ENCODE data around the gene PFN3. TPM values are rescaled to one million over a fixed set of nuclear protein-coding genes. Genes with fewer than 3 reads are reported as not detected.
"Not testable (repeated sequence)": the region's sequence is repeated elsewhere in the genome, so short reads cannot be mapped to it uniquely, and the experiment has no call there.

The PFN3 gene
- total RNA-seq, 1 donor from 2014 or later, result not detected

GRCh38 chr5:177365845-177366527, 34.5 kb downstream of the PFN3 start:
- no peaks in the 10 kb centered on the region for H3K27me3 Mint-ChIP-seq
- peaks cover 31% of the 10 kb centered on the region for H3K36me3 Mint-ChIP-seq (ENCODE audit: low read depth)
- peaks cover 51% of the 10 kb centered on the region for H3K4me1 Mint-ChIP-seq
- H3K9me3 Mint-ChIP-seq, result no peaks in the 10 kb centered on the region
- H3K4me3 Mint-ChIP-seq, result no peak overlapping the region
- no peak overlapping the region for H3K27ac Mint-ChIP-seq
- DNase-seq, result no peak
- intact Hi-C loops (cut with micrococcal nuclease), result loop anchor here (2.0 kb wide), 2 partner anchors 23 to 61 kb away; partner anchors contain the start of gene GRK6

GRCh38 chr5:177364159-177364962, 36.1 kb downstream of the PFN3 start:
- intact Hi-C loops (cut with micrococcal nuclease), result loop anchor here (1.0 to 2.0 kb wide), 3 partner anchors 8 to 62 kb away; partner anchors contain the start of gene GRK6
- peak overlapping the region; percentile 60 for H3K27ac Mint-ChIP-seq
- H3K9me3 Mint-ChIP-seq, result no peaks in the 10 kb centered on the region
- no peaks in the 10 kb centered on the region for H3K27me3 Mint-ChIP-seq
- H3K36me3 Mint-ChIP-seq (ENCODE audit: low read depth), result peaks cover 29% of the 10 kb centered on the region
- H3K4me1 Mint-ChIP-seq, result peaks cover 58% of the 10 kb centered on the region
- DNase-seq, result no peak
- H3K4me3 Mint-ChIP-seq, result peak overlapping the region; percentile 81

- Mint-ChIP-seq H3K4me3 (peak overlapping the region; percentile 81), H3K9me3 (no peaks in the 10 kb centered on the region), H3K27me3 (no peaks in the 10 kb centered on the region), H3K4me1 (peaks cover 59% of the 10 kb centered on the region), H3K27ac (peak overlapping the region; percentile 25), H3K36me3 (ENCODE audit: low read depth) (peaks cover 21% of the 10 kb centered on the region)
- DNase-seq, result no peak
- intact Hi-C loops (cut with micrococcal nuclease), result loop anchor here (1.0 kb wide), 1 partner anchor 12 kb away; the partner anchor contains the start of gene LMAN2
These were observed 36.9 kb downstream of the PFN3 start for GRCh38 chr5:177363565-177363964.

- Mint-ChIP-seq H3K36me3 (ENCODE audit: low read depth) (peaks cover 14% of the 10 kb centered on the region), H3K27ac (peak overlapping the region; percentile 72), H3K27me3 (no peaks in the 10 kb centered on the region), H3K9me3 (no peaks in the 10 kb centered on the region), H3K4me1 (peaks cover 59% of the 10 kb centered on the region), H3K4me3 (peak overlapping the region; percentile 81)
- DNase-seq, result peak; percentile 87
- intact Hi-C loops (cut with micrococcal nuclease), result loop anchor here (1.0 kb wide), 1 partner anchor 12 kb away; the partner anchor contains the start of gene LMAN2
These were observed 37.6 kb downstream of the PFN3 start for GRCh38 chr5:177362610-177363507.

- Mint-ChIP-seq H3K4me1 (peaks cover 64% of the 10 kb centered on the region), H3K36me3 (ENCODE audit: low read depth) (peaks cover 17% of the 10 kb centered on the region), H3K27me3 (no peaks in the 10 kb centered on the region), H3K4me3 (peak overlapping the region; percentile 81), H3K27ac (peak overlapping the region; percentile 72), H3K9me3 (no peaks in the 10 kb centered on the region)
- intact Hi-C loops (cut with micrococcal nuclease), result no loop called here
- DNase-seq, result no peak
These were observed 38.2 kb downstream of the PFN3 start for GRCh38 chr5:177362292-177362609.

- H3K36me3 Mint-ChIP-seq (ENCODE audit: low read depth), result peaks cover 16% of the 10 kb centered on the region
- peak overlapping the region; percentile 72 for H3K27ac Mint-ChIP-seq
- no peaks in the 10 kb centered on the region for H3K9me3 Mint-ChIP-seq
- H3K27me3 Mint-ChIP-seq, result no peaks in the 10 kb centered on the region
- intact Hi-C loops (cut with micrococcal nuclease), result no loop called here
- H3K4me3 Mint-ChIP-seq, result peak overlapping the region; percentile 81
- H3K4me1 Mint-ChIP-seq, result peaks cover 70% of the 10 kb centered on the region
- no peak for DNase-seq
These were observed 38.8 kb downstream of the PFN3 start for GRCh38 chr5:177361418-177362291.

- H3K9me3 Mint-ChIP-seq; H3K27ac Mint-ChIP-seq; H3K27me3 Mint-ChIP-seq; DNase-seq; intact Hi-C loops (cut with micrococcal nuclease); H3K4me3 Mint-ChIP-seq: not testable (repeated sequence)
- Mint-ChIP-seq H3K4me1 (peaks cover 74% of the 10 kb centered on the region), H3K36me3 (ENCODE audit: low read depth) (peaks cover 12% of the 10 kb centered on the region)
These were observed 39.7 kb downstream of the PFN3 start for GRCh38 chr5:177360740-177361139.

- peaks cover 75% of the 10 kb centered on the region for H3K4me1 Mint-ChIP-seq
- peaks cover 10% of the 10 kb centered on the region for H3K36me3 Mint-ChIP-seq (ENCODE audit: low read depth)
- peak overlapping the region; percentile 84 for H3K4me3 Mint-ChIP-seq
- intact Hi-C loops (cut with micrococcal nuclease), result loop anchor here (10.0 kb wide), 1 partner anchor 825 kb away; the partner anchor contains the start of gene RNF44
- no peak overlapping the region for H3K27ac Mint-ChIP-seq
- no peak for DNase-seq
- H3K9me3 Mint-ChIP-seq, result no peaks in the 10 kb centered on the region
- H3K27me3 Mint-ChIP-seq, result no peaks in the 10 kb centered on the region
These were observed 40.6 kb downstream of the PFN3 start for GRCh38 chr5:177359860-177360259.

GRCh38 chr5:177359451-177359851, 41.0 kb downstream of the PFN3 start:
- no peak for DNase-seq
- Mint-ChIP-seq H3K36me3 (ENCODE audit: low read depth) (peaks cover 8% of the 10 kb centered on the region), H3K4me3 (peak overlapping the region; percentile 84), H3K27ac (no peak overlapping the region), H3K27me3 (no peaks in the 10 kb centered on the region), H3K9me3 (peaks cover 3% of the 10 kb centered on the region), H3K4me1 (peaks cover 75% of the 10 kb centered on the region)
- intact Hi-C loops (cut with micrococcal nuclease), result loop anchor here (10.0 kb wide), 1 partner anchor 825 kb away; the partner anchor contains the start of gene RNF44

- Mint-ChIP-seq H3K27ac (peak overlapping the region; percentile 87), H3K4me1 (peaks cover 70% of the 10 kb centered on the region), H3K4me3 (peak overlapping the region; percentile 84), H3K9me3 (peaks cover 6% of the 10 kb centered on the region), H3K36me3 (ENCODE audit: low read depth) (peaks cover 8% of the 10 kb centered on the region), H3K27me3 (no peaks in the 10 kb centered on the region)
- intact Hi-C loops (cut with micrococcal nuclease), result loop anchor here (10.0 kb wide), 1 partner anchor 824 kb away; the partner anchor contains the start of gene RNF44
- no peak for DNase-seq
These were observed 42.1 kb downstream of the PFN3 start for GRCh38 chr5:177358370-177358819.

- Mint-ChIP-seq H3K4me3 (peak within 1 kb of the TSS; percentile 84), H3K36me3 (ENCODE audit: low read depth) (peaks cover 8% of the 10 kb centered on the region), H3K27me3 (no peaks in the 10 kb centered on the region), H3K4me1 (peaks cover 65% of the 10 kb centered on the region), H3K27ac (peak within 1 kb of the TSS; percentile 97), H3K9me3 (peaks cover 6% of the 10 kb centered on the region)
- DNase-seq, result peak; percentile 92
- intact Hi-C loops (cut with micrococcal nuclease), result loop anchor here (2.0 to 10.0 kb wide), 2 partner anchors 13 to 823 kb away; partner anchors contain the start of gene RNF44
These were observed 42.8 kb downstream of the PFN3 start, which contains the start of gene RGS14 for GRCh38 chr5:177357459-177358351. RGS14 (plus strand) TSS chr5:177357924; CDS start chr5:177358025, 101 bp downstream.

- peaks cover 62% of the 10 kb centered on the region for H3K4me1 Mint-ChIP-seq
These were observed 43.4 kb downstream of the PFN3 start for GRCh38 chr5:177357146-177357458.

More at GRCh38 chr5:177357146-177357458, 43.4 kb downstream of the PFN3 start:
- H3K9me3 Mint-ChIP-seq, result peaks cover 6% of the 10 kb centered on the region
- intact Hi-C loops (cut with micrococcal nuclease), result loop anchor here (2.0 to 10.0 kb wide), 2 partner anchors 14 to 822 kb away; partner anchors contain the start of gene RNF44
- H3K27ac Mint-ChIP-seq, result peak overlapping the region; percentile 97
- H3K27me3 Mint-ChIP-seq, result no peaks in the 10 kb centered on the region
- peaks cover 8% of the 10 kb centered on the region for H3K36me3 Mint-ChIP-seq (ENCODE audit: low read depth)
- no peak for DNase-seq
- H3K4me3 Mint-ChIP-seq, result peak overlapping the region; percentile 84
